HK-2 (cell line): ENCODE measurements around the gene SOD1.
"Not testable (repeated sequence)": the region's sequence is repeated elsewhere in the genome, so short reads cannot be mapped to it uniquely, and the experiment has no call there.

Experiments used
- DNase-seq: peaks from one replicate; pipeline ENCODE4 v3.0.0-alpha.2; 2018; ENCODE audit not compliant: unreplicated experiment

SOD1 gene

GRCh38 chr21:31659536-31660258 lies at the start of gene SOD1:
Gene SOD1 (plus strand): TSS chr21:31659693. CDS start chr21:31659770, 77 bp downstream.
- peak; percentile 89 for DNase-seq

DNA sequence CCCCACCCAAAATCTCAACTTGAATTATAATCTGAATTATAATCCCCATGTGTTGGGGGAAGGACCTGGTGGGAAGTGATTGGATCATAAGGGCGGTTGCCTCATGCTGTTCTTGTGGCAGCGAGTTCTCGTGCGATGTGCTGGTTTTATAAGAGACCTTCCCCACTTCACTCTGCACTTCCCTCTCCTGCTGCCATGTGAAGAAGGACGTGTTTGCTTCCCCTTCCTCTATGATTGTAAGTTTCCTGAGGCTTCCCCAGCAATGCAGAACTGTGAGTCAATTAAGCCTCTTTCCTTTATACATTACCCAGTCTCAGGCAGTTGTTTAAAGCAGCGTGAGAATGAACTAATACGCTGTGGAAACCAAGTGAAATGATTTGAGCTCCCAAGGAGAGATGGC lies 48.0 kb upstream of the SOD1 start:
- no peak for DNase-seq

DNA sequence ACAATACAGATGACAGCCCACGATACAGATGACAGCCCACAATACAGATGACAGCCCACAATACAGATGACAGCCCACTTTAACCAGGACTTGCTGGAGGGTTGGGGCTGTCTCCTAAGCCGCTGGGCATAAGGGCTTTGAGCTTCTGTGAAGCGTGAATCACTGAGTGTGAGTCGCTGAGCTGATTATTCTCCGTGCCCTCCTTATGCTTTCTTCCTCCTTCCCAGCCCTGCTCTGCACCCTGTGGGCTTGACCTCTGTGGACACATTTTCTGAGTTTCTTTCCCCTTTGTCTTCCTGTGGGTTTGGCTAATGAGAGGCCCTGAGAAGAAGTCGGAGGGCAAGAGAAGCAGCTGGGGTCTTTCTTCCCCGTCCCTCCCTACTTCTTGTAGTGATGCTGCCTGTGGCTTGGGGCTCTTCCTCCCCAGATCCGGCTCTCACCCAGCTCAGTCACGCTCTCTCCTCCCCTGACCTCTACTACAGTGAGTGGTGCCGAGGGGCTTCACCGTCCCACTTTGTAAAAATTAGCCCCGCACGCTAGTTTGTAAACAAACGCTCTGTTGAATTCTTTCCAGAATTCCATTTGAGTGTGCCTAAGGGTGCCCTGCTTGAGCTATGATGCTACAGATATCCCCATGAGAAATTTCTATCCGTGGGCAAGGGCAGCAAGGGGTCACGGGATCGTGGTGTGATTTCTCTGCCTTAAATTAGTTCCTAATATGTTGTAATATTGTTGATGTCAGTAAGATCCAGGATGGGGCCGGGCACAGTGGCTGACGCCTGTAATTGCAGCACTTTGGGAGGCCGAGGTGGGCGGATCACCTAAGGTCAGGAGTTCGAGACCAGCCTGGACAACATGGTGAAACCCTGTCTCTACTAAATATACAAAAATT lies 46.4 kb upstream of the SOD1 start:
- no peak for DNase-seq

DNA sequence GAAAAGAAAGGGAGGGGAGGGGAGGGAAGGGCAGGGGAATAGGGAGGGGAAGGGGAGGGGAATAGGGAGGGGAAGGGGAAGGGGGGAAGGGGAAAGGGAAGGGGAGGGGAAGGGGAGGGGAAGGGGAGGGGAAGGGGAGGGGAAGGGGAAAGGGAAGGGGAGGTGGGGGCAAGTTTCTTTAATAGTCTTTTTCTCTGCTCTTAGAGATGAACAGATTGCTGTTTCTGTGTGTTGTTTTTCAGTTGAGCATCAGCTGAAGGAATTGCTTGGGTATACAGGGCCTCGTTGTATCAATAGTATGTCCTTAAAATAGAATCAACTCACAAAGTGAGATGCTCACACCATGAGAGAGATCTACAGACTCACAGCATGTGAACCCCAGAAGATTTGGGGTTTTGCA lies 44.8 kb upstream of the SOD1 start:
- no peak for DNase-seq

DNA sequence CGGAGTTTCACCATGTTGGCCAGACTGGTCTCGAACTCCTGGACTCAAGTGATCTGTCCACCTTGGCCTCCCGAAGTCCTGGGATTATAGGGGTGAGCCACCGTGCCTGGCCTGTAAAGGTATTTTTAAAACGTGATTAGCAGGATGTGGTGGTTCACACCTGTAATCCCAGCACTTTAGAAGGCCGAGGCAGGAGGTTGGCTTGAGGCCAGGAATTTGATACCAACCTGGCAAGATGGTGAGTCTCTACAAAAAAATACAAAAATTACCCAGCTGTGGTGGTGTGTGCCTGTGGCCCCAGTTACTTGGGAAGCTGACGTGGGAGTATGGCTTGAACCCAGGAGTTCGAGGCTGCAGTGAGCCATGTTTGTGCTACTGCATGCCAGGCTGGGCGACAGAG lies 43.3 kb upstream of the SOD1 start:
- DNase-seq = no peak

DNA sequence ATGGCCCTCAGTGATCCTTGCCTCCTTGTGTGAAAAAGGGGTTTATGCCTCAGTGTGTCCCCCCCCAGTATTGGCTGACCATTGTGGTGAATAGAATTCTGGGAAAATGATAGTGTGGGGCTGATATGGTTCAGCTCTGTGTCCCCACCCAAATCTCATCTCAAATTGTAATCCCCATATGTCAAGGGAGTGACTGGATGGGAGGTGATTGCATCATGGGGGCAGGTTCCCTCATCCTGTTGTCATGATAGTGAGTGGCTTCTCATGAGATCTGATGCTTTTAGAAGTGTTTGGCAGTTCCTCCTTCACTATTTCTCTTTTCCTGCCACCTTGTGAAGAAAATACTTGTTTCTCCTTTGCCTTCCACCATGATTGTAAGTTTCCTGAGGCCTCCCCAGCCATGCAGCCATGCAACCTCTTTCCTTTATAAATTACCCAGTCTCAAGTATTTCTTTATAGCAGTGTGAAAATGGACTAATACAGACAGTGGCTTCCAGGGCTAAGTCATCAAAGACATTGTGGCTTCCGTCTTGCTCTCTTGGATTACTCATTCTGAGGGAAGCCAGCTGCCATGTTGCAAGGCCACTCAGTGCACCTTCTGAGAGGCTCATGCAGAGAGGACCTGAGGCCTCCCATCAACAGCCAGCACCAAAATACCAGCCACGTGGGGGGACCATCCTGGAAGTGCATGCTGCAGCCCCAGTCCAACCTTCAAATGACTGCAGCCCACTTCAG lies 40.6 kb upstream of the SOD1 start:
- DNase-seq = no peak

DNA sequence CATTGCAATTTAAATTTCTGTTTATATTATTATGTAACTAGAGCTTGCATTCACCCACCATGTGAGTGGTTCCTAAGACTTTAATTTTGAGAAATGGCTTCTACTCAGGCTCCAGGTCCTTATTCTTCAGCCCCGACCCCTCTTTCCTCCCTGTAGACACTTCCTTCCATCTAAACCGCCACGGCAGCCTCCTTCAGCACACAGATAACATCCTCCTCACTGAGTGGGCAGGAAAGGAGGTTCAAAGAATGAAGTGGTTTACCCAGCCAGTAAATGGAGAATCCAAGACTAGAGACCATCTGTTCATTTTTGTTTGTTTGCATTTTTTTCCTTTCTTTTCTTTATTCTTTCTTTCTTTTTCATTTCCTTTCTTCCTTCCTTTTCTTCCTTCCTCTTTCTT lies 37.1 kb upstream of the SOD1 start:
- DNase-seq = no peak

DNA sequence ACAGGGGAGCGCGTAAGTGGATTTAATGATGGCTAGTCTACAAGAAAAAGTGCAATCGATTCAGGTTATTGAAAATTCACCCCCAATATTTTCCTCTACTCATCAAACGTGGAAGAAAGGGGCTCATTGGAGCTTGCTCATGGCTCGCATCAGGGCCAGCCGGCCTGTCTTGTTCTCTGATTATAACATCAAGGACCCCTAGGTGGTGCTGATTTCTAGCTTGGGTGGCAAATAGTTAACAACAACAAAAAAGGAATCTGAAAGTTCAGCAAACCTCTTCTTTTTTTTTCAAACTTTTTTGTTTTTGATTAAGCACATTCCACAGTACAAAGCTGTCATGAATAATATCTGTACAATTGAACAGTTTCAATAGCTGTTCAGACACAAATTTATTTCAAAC lies 35.8 kb upstream of the SOD1 start:
- no peak for DNase-seq

GRCh38 chr21:31624181-31624580 lies 35.3 kb upstream of the SOD1 start:
- DNase-seq = no peak

DNA sequence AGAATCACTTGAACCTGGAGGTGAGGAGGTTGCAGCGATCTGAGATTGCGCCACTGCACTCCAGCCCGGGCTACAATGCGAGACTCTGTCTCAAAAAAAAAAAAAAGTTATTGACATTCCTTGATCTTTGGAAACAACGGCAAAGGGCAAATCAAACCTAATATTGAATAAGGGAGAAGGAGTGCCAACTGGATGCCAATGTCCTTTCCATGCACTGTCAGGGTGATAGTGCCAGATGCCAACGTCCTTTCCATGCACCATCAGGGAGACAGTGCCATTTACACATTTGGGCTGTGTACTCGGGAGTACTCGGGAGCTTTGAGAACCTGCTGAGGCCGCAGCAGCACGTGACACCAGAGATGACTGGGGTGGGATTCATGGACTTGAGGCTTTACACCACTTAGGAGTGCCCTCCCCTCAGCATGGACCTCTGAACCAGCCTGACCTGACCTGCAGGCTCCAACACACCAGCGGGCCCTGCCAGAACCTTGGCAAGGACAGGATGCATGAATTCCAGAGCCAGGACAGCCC lies 34.5 kb upstream of the SOD1 start:
- DNase-seq = no peak

DNA sequence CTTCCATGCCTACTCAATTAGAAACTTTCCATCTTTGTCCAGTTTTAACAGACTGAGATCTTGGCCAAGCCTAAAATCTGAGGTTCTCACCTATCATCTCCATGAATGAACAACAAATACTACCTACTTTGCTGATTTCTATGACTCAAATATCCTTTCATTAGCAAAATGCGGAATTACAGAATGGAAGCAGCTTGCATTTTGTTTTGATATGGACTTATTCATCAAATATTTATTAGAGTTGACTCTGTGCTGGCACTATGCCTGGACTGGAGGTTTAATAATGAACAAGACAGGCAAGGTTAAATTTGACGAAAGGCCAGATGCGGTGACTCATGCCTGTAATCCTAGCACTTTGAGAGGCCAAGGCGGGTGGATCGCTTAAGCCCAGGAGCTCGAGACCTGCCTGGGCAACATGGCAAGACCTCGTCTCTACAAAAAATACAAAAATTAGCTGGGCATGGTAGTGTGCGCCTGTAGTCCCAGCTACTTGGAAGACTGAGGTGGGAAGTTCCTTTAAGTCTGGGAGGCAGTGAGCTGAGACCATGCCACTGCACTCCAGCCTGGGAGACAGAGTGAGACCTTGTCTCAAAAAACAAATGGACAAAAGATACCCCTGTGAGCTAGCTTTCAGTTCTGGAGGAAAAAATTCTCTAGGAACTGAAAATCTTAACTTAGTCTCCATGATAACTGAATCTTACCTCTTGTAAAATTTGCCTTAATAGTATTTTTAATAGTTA lies 29.4 kb upstream of the SOD1 start:
- peak; percentile 52 for DNase-seq

DNA sequence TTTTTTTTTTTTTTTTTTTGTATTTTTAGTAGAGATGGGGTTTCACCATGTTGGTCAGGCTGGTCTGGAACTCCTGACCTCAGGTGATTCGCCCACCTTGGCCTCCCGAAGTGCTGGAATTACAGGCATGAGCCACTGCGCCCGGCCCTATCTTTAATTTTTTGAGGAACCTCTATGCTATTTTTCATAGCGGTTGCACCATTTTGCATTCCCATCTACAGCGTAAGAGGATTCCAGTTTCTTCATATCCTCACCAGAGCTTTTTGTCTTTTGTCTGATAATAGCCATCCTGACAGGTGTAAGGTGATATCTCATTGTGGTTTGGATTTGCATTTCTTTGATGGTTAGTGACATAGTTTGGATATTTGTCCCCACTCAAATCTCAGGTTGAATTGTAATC lies 27.6 kb upstream of the SOD1 start:
- DNase-seq = not testable (repeated sequence)

DNA sequence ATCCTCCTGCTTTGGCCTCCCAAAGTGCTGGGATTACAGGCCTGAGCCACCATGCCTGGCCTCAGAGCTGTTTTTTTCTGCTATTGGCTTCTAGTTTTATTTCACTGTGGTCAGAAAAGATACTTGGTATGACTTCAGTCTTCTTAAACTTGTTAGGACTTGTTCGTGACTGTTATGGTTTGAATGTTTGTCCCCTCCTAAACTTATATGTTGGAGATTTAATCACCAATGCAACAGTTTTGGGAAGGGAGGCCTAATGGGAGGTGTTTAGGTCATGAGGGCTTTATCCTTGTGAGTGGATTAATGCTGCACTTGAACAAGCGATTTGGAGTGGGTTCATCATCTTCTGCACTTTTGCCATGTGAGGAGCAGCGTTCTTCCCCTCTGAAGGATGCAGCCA lies 24.5 kb upstream of the SOD1 start:
- no peak for DNase-seq

- DNase-seq = no peak
Measured at GRCh38 chr21:31636874-31637273, 22.6 kb upstream of the SOD1 start.

DNA sequence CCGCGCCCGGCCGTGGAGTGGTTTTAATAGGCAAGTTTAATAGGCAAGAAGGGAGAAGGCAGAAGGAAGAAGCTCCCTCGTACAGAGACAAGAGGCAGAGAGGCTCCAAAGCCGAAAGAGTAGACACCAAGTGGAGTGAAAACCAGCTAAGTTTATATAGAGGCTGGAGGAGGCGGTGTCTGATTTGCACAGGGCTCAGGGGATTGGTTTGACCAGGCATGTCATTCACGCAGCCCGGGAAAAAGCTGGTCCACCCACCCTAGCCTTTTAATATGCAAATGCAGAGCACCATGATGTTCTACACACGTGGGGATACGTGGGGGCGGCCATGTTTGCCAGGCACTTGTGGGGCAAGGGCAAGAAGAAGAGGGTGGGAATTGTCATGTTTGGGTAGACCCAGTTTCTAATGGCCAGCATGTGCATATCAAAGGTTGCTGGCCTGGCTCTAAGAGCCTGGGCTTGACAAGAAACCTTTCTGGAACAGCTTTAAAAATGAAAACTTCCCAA lies 18.0 kb upstream of the SOD1 start:
- no peak for DNase-seq

GRCh38 chr21:31644643-31645042 lies 14.8 kb upstream of the SOD1 start:
- no peak for DNase-seq

GRCh38 chr21:31647650-31648049 lies 11.8 kb upstream of the SOD1 start:
- DNase-seq = no peak

DNA sequence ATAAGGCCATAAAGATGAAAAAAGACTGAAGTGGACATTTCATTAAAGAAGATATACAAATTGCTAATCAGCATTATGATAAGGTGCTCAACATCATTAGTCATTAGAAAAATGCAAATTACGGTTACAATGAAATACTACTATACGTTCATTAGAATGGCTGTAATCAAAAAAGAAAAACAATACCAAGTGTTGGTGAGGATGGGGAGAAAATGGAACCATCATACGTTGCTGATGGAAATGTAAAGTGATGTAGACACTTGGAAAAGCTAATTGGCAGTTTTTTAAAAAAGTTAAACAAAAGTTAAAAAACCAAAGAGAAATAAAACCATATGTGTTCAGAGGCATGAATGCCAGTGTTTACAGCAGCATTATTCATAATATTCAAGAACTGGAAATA lies 8.6 kb upstream of the SOD1 start:
- no peak for DNase-seq

GRCh38 chr21:31651491-31651890 lies 8.0 kb upstream of the SOD1 start:
- not testable (repeated sequence) for DNase-seq

- DNase-seq = no peak
Measured at GRCh38 chr21:31654340-31654739, 5.2 kb upstream of the SOD1 start.
